Erythroblast (primary cell): ENCODE results near the gene CFAP43.

Experiments used
- GATA1 ChIP-seq: IDR thresholded peaks from 2 replicates; pipeline ENCODE4 v1.6.1; 2011; ENCODE audit warnings: low read depth, mild to moderate bottlenecking, control low read depth, low read length, moderate library complexity
- POLR2A ChIP-seq: IDR thresholded peaks from 2 replicates; pipeline ENCODE4 v1.6.1; 2011; ENCODE audit warnings: mild to moderate bottlenecking, low read length

DNA sequence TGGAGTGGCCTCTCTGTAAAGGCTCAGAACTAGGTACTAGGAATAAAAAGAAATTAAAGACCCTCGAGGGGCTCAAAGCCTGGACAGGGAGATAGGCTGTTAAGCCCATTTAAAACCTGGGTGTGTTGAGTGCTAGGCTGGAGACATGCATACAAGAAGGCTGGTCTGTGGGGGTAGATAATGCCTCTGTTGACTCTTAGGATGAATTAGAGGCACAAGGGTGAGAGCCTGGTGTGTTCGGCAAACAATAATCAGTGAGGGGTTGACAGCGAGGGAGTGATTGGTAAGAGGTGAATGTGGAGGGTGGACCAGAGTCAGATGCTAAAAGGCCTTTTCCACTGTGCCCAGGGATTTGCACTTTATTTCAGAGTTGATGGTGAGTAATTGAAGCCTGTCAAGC, 49.5 kb upstream of the CFAP43 start:
- TF ChIP-seq POLR2A = no peak
- no peak for TF ChIP-seq GATA1
